CD4-positive, alpha-beta T cell treated with Interleukin-4 for 4 hours (primary cell): ENCODE results near the gene NOP9.
"Not testable (repeated sequence)": the region's sequence is repeated elsewhere in the genome, so short reads cannot be mapped to it uniquely, and the experiment has no call there.

Experiments used
- DNase-seq: peaks from one replicate; pipeline ENCODE4 v3.0.0-alpha.2; 2020

The NOP9 gene

GRCh38 chr14:24310646-24311604 lies 11.3 kb downstream of the NOP9 start, which contains the start of gene LTB4R:
Gene LTB4R (plus strand): TSS chr14:24311502. CDS start chr14:24315652, 4,150 bp downstream.
- DNase-seq, result peak; percentile 66

GRCh38 chr14:24311837-24312615 lies 12.4 kb downstream of the NOP9 start:
- DNase-seq, result peak; percentile 35

GRCh38 chr14:24312736-24313507 lies 13.3 kb downstream of the NOP9 start:
- DNase-seq, result peak; percentile 56

- DNase-seq, result no peak
These were observed 14.3 kb downstream of the NOP9 start for GRCh38 chr14:24313913-24314312.

- DNase-seq, result no peak
These were observed 14.9 kb downstream of the NOP9 start for GRCh38 chr14:24314377-24315193.

- DNase-seq, result no peak
These were observed 15.7 kb downstream of the NOP9 start for GRCh38 chr14:24315243-24315806.

GRCh38 chr14:24315807-24316596 lies 16.4 kb downstream of the NOP9 start:
- DNase-seq, result no peak

- DNase-seq, result no peak
These were observed 16.9 kb downstream of the NOP9 start for GRCh38 chr14:24316597-24316950.

GRCh38 chr14:24317141-24317928 lies 17.7 kb downstream of the NOP9 start:
- DNase-seq, result no peak

GRCh38 chr14:24321212-24321975 lies 21.7 kb downstream of the NOP9 start:
- DNase-seq, result no peak

- no peak for DNase-seq
These were observed 23.0 kb downstream of the NOP9 start for GRCh38 chr14:24322672-24323071.

- no peak for DNase-seq
These were observed 23.7 kb downstream of the NOP9 start for GRCh38 chr14:24323341-24323740.

- DNase-seq, result no peak
These were observed 24.4 kb downstream of the NOP9 start for GRCh38 chr14:24324024-24324423.

GRCh38 chr14:24325041-24325530 lies 25.4 kb downstream of the NOP9 start:
- DNase-seq, result no peak

- no peak for DNase-seq
These were observed 26.3 kb downstream of the NOP9 start for GRCh38 chr14:24325963-24326362.

GRCh38 chr14:24327303-24327702 lies 27.7 kb downstream of the NOP9 start:
- no peak for DNase-seq

GRCh38 chr14:24327914-24328313 lies 28.3 kb downstream of the NOP9 start:
- DNase-seq, result not testable (repeated sequence)

GRCh38 chr14:24329073-24329663 lies 29.5 kb downstream of the NOP9 start:
- no peak for DNase-seq

- peak; percentile 78 for DNase-seq
These were observed 30.1 kb downstream of the NOP9 start for GRCh38 chr14:24329736-24330135.
